BE2C (cell line): ENCODE measurements around the gene ZNF148.
"Not testable (repeated sequence)": the region's sequence is repeated elsewhere in the genome, so short reads cannot be mapped to it uniquely, and the experiment has no call there.

Experiments
- DNase-seq: peaks from one replicate; pipeline ENCODE4 v3.0.0-alpha.2; 2020
- H3K27me3 ChIP-seq: fragments of 250-450 bp; sonication (Bioruptor Pico); 2 replicates; pipeline ENCODE4 v1.5.1; 2020; ENCODE audit warnings: mild to moderate bottlenecking
- H3K36me3 ChIP-seq: fragments of 250-450 bp; sonication (Bioruptor Pico); 2 replicates; pipeline ENCODE4 v1.5.1; 2020; ENCODE audit warnings: mild to moderate bottlenecking
- H3K4me1 ChIP-seq: fragments of 250-450 bp; sonication (Bioruptor Pico); 2 replicates; pipeline ENCODE4 v1.5.1; 2020
- H3K4me3 ChIP-seq: 2 replicates; pipeline ENCODE4 v1.5.1; 2011; ENCODE audit warnings: low read depth, low read length
- H3K9me3 ChIP-seq: fragments of 250-450 bp; sonication (Bioruptor Pico); 2 replicates; pipeline ENCODE4 v1.5.1; 2020
- TF ChIP-seq, protein P1 (sequence below): IDR thresholded peaks from 2 replicates; pipeline ENCODE4 v1.5.1; 2012; ENCODE audit warnings: mild to moderate bottlenecking, low read depth, low read length

The ZNF148 gene

DNA sequence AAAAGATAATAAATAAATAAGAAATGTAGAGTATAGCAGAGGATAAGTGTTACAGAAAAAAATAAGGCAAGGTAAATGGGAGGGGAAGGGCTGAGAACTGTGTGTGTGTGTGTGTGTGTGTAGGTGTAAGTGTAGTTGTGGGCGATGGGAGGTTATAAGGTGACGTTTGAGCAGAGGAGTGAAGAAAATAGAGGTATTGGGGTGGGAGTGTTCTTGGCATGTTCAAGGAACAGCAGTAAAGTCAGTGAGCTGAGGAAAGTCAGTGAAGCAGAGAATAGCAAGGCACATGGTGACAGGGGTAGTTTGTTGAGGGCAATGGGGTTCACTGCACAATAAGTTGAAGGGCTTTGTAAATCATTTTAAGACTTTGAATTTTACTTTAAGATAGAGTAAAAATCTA is 30.9 kb upstream of the ZNF148 start:
- no peaks in the 10 kb centered on the region for H3K4me1 ChIP-seq
- DNase-seq, result no peak
- no peak overlapping the region for H3K4me3 ChIP-seq
- no peaks in the 10 kb centered on the region for H3K27me3 ChIP-seq
- H3K36me3 ChIP-seq, result no peaks in the 10 kb centered on the region
- no peaks in the 10 kb centered on the region; the same call in 1 of the 2 replicates for H3K9me3 ChIP-seq
- TF ChIP-seq, protein P1, sequence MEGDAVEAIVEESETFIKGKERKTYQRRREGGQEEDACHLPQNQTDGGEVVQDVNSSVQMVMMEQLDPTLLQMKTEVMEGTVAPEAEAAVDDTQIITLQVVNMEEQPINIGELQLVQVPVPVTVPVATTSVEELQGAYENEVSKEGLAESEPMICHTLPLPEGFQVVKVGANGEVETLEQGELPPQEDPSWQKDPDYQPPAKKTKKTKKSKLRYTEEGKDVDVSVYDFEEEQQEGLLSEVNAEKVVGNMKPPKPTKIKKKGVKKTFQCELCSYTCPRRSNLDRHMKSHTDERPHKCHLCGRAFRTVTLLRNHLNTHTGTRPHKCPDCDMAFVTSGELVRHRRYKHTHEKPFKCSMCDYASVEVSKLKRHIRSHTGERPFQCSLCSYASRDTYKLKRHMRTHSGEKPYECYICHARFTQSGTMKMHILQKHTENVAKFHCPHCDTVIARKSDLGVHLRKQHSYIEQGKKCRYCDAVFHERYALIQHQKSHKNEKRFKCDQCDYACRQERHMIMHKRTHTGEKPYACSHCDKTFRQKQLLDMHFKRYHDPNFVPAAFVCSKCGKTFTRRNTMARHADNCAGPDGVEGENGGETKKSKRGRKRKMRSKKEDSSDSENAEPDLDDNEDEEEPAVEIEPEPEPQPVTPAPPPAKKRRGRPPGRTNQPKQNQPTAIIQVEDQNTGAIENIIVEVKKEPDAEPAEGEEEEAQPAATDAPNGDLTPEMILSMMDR, result no peak

DNA sequence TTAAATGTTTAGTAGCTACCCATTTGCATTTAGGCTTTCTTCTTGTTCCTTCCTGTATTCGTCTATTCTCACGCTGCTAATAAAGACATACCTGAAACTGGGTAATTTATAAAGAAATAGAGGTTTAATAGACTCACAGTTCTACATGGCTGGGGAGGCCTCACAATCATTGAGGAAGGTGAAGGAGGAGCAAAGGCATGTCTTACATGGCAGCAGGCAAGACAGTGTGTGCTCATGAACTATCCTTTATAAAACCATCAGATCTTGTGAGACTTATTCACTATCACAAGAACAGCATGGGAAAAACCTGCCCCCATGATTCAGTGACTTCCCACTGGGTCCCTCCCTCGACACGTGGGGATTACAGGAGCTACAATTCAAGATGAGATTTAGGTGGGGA is 30.4 kb upstream of the ZNF148 start:
- DNase-seq, result not testable (repeated sequence)

DNA sequence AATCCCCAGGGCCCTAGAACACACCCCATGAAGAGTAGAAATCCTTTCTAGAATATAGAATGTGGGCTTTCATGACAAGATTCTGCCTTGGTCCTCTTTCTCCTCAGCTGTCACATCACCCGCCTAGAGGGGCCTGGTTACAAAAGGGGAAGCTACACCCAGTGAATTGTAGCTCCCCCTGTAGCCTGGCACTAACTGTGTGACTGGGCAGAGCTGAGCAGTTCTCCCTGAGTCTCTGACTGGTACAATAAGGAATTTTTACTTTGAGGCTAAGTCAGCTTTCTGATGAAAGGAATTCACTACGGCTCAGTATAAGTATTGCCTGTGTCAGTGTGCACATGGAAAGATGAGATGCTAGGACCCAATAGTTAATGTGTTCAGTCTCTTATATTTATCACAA is 28.7 kb upstream of the ZNF148 start:
- TF ChIP-seq, protein P1, result no peak
- Histone ChIP-seq H3K36me3 (no peaks in the 10 kb centered on the region), H3K4me3 (no peak overlapping the region), H3K27me3 (no peaks in the 10 kb centered on the region), H3K9me3 (no peaks in the 10 kb centered on the region; the same call in 1 of the 2 replicates), H3K4me1 (no peaks in the 10 kb centered on the region)
- DNase-seq, result no peak

More for the DNA sequence above, 30.4 kb upstream of the ZNF148 start:
- H3K4me3 ChIP-seq, H3K4me1 ChIP-seq, H3K36me3 ChIP-seq, H3K27me3 ChIP-seq, H3K9me3 ChIP-seq: not testable (repeated sequence)

DNA sequence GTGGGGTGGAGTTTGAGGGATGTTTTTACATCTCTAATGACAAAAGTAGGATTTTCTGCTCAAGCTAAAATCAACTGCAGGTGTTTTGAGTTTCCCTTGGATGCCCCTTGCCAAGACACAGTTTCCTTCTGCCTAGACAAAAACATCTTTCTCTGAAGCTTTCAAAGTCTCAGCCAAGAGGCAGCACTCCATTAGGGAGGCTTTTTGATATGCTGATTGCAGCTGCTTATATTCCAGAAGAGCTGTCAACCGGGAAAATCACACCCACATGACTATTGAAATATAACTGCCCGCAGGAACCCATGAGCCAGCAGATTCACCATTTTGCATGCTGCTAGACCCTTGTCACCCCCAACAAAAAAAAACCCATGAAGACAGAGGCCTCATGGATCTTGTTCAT is 27.5 kb upstream of the ZNF148 start:
- H3K4me1 ChIP-seq, result no peaks in the 10 kb centered on the region
- TF ChIP-seq, protein P1, result no peak
- no peak overlapping the region for H3K4me3 ChIP-seq
- H3K9me3 ChIP-seq, result no peaks in the 10 kb centered on the region; the same call in 1 of the 2 replicates
- no peaks in the 10 kb centered on the region for H3K36me3 ChIP-seq
- no peaks in the 10 kb centered on the region for H3K27me3 ChIP-seq
- DNase-seq, result no peak

DNA sequence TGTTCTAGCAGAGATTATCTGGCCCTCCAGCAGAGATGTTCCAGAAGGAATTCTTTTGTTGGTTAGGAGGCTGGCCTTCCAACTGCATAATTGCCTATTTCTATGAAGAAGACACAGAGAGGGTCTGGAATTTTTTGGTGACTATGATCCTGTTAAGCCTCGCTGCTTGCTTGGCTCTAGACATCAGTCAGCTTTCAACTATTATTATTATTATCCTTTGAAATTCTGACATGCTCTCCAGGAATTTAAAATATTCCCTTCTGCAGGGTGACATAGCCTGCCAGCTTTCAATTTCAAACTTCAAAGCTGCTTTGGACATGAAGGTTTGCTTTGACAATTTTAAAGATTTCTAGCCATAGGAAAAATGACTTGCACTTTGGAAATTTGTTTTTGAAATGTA is 26.3 kb upstream of the ZNF148 start:
- H3K4me3 ChIP-seq, result no peak overlapping the region
- no peak for DNase-seq
- H3K27me3 ChIP-seq, result no peaks in the 10 kb centered on the region
- H3K4me1 ChIP-seq, result no peaks in the 10 kb centered on the region
- H3K36me3 ChIP-seq, result no peaks in the 10 kb centered on the region
- TF ChIP-seq, protein P1, result no peak
- H3K9me3 ChIP-seq, result no peaks in the 10 kb centered on the region; the same call in 1 of the 2 replicates

DNA sequence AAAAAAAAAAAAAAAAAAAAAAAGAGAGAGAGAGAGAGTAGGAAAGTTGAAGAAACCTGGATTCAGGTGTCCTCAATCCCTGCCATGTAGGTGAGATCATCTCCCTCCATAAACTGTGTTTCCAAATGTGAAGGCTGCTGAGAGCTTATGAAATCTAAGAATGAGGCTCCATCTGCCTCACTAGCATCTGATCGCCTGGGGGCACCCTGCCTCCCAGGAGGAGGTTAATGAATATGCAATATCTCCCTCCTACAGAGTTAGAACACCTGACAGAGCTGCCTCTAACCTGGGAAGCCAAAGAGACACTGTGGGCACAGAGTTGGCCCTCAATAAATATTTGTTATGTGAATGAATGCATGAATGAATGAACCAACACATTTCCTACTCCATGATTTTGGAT is 23.8 kb upstream of the ZNF148 start:
- no peaks in the 10 kb centered on the region for H3K27me3 ChIP-seq
- H3K9me3 ChIP-seq, result no peaks in the 10 kb centered on the region
- DNase-seq, result no peak
- TF ChIP-seq, protein P1, result no peak
- no peak overlapping the region for H3K4me3 ChIP-seq
- no peaks in the 10 kb centered on the region for H3K4me1 ChIP-seq
- H3K36me3 ChIP-seq, result no peaks in the 10 kb centered on the region

DNA sequence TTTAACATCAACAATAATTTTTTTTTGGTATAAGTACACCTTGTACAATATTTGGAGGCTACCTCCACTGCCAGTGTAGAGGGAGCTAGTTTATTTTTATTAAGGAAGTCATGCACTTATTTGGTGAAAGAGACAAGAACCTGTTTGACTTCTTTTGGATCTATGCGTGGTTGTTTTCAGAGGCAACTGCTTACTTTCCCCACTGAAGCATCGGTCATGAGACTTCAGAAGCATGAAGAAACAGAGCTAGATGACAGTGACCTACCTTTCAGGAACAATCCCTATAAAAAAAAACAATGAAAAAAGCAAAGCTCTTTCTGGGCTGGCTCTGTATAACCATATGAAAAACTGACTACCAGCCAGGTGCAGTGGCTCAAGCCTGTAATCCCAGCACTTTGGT is 20.0 kb upstream of the ZNF148 start:
- DNase-seq, result no peak
- Histone ChIP-seq H3K27me3 (no peaks in the 10 kb centered on the region), H3K9me3 (no peaks in the 10 kb centered on the region), H3K4me3 (no peak overlapping the region), H3K4me1 (no peaks in the 10 kb centered on the region), H3K36me3 (no peaks in the 10 kb centered on the region)
- TF ChIP-seq, protein P1, result no peak
